HCT116 (cell line): ENCODE results near the gene TRHDE. TPM values are rescaled to one million over a fixed set of nuclear protein-coding genes. Genes with fewer than 3 reads are reported as not detected.

Source experiments
- ATAC-seq: fragments of 200-7000 bp; cut with Tn5 transposase; 2 replicates; pipeline ENCODE4 v1.9.1; 2020; ENCODE audit warnings: mild to moderate bottlenecking, moderate library complexity
- BruUV-seq: library from RNA; stranded (reverse); fragments of 400-500 nt; replicated peaks from 2 replicates; lab custom pipeline; 2021; lab: Mats Ljungman, UMichigan
- CTCF ChIA-PET: fragments of 300-600 bp; sonication (Branson Sonifier 250); formaldehyde crosslinking; loops from one replicate; lab custom pipeline; 2021; ENCODE audit warnings: antibody characterized with exemption; lab: Charles Lee
- POLR2A ChIA-PET: fragments of 300-600, 350-600 bp; sonication (Branson Sonifier 250); formaldehyde crosslinking; loops from one replicate; lab custom pipeline; 2021; ENCODE audit warnings: antibody characterized with exemption; lab: Charles Lee
- RAD21 ChIA-PET, 2 experiments: fragments of 300-600 bp; sonication (Branson Sonifier 250); formaldehyde crosslinking; loops; one replicate each; lab custom pipeline; 2023; ENCODE audit warnings: low total read pairs in 2 of 2; ENCODE audit not compliant: uncharacterized antibody in 2 of 2, unreplicated experiment in 2 of 2, low non-redundant PET in 1 of 2; lab: Charles Lee
- DNase-seq: peaks from one replicate; pipeline ENCODE4 v3.0.0-alpha.2; 2010; ENCODE audit warnings: low read depth, low spot score
- H2AFZ ChIP-seq: fragments of 200-600 bp; shearing (Covaris generic), sonication (generic); 2 replicates; pipeline ENCODE4 v1.6.1; 2017; ENCODE audit warnings: low read depth, mixed run types, mixed read lengths, antibody characterized with exemption, low read length; ENCODE audit not compliant: poor library complexity, severe bottlenecking
- H3K27ac ChIP-seq: 2 replicates; pipeline ENCODE4 v1.5.1; 2012; ENCODE audit warnings: low read depth, low read length
- H3K27me3 ChIP-seq: fragments of 200-600 bp; sonication (generic); 2 replicates; pipeline ENCODE4 v1.6.1; 2016; ENCODE audit warnings: mixed run types, low read length, mixed read lengths; ENCODE audit not compliant: insufficient read depth
- H3K36me3 ChIP-seq, 2 experiments: fragments of 200-500 bp in 1 of 2; fragments of 200-600 bp in 1 of 2; sonication (Bioruptor generic) in 1 of 2; sonication (generic) in 1 of 2; 2 replicates each; pipeline versions ENCODE4 v1.5.1 to v1.6.1; 2014 to 2016; ENCODE audit warnings: low read length in 2 of 2, inconsistent platforms in 1 of 2, mixed read lengths in 1 of 2, mixed run types in 1 of 2; ENCODE audit not compliant: insufficient read depth in 2 of 2, control insufficient read depth in 1 of 2
- H3K4me1 ChIP-seq, 2 experiments: fragments of 200-600 bp in 1 of 2; sonication (generic) in 1 of 2; 2 replicates each; pipeline versions ENCODE4 v1.5.1 to v1.6.1; 2012 to 2017; ENCODE audit warnings: low read length in 2 of 2, inconsistent platforms in 1 of 2, mild to moderate bottlenecking in 1 of 2, mixed read lengths in 1 of 2, mixed run types in 1 of 2, moderate library complexity in 1 of 2; ENCODE audit not compliant: insufficient read depth in 2 of 2, control insufficient read depth in 1 of 2
- H3K4me2 ChIP-seq: fragments of 200-600 bp; sonication (generic); 2 replicates; pipeline ENCODE4 v1.6.1; 2017; ENCODE audit warnings: mixed run types, low read length, mixed read lengths
- H3K4me3 ChIP-seq, 2 experiments: fragments of 200-600 bp in 1 of 2; sonication (generic) in 1 of 2; replicated peaks in 1 of 2; 2 replicates each; pipeline ENCODE4 v1.5.1; 2011 to 2016; ENCODE audit warnings: low read length in 2 of 2, control low read depth in 1 of 2, low read depth in 1 of 2, mild to moderate bottlenecking in 1 of 2, mixed read lengths in 1 of 2, mixed run types in 1 of 2
- H3K79me2 ChIP-seq: fragments of 200-600 bp; sonication (generic); 2 replicates; pipeline ENCODE4 v1.6.1; 2017; ENCODE audit warnings: mild to moderate bottlenecking, mixed run types, low read length, moderate library complexity, mixed read lengths; ENCODE audit not compliant: insufficient read depth
- H3K9ac ChIP-seq: fragments of 200-600 bp; sonication (generic); 2 replicates; pipeline ENCODE4 v1.6.1; 2016; ENCODE audit warnings: low read length, mixed read lengths
- H3K9me2 ChIP-seq: fragments of 200-600 bp; sonication (generic), shearing (Covaris generic); 2 replicates; pipeline ENCODE4 v1.6.1; 2017; ENCODE audit warnings: mixed run types, mild to moderate bottlenecking, moderate library complexity; ENCODE audit not compliant: insufficient read depth
- H3K9me3 ChIP-seq, 2 experiments: fragments of 200-500 bp in 1 of 2; fragments of 200-600 bp in 1 of 2; sonication (Bioruptor generic) in 1 of 2; sonication (generic) in 1 of 2; 2 replicates each; pipeline ENCODE4 v1.6.1; 2014 to 2017; ENCODE audit warnings: low read length in 2 of 2, mixed read lengths in 2 of 2, inconsistent platforms in 1 of 2, low read depth in 1 of 2, mild to moderate bottlenecking in 1 of 2, mixed run types in 1 of 2, moderate library complexity in 1 of 2; ENCODE audit not compliant: control insufficient read depth in 1 of 2, insufficient read depth in 1 of 2
- H4K20me1 ChIP-seq: fragments of 200-600 bp; sonication (generic), shearing (Covaris generic); 2 replicates; pipeline ENCODE4 v1.6.1; 2017; ENCODE audit warnings: mixed run types, mild to moderate bottlenecking, moderate library complexity; ENCODE audit not compliant: insufficient read depth
- ATF3 ChIP-seq: IDR thresholded peaks from 2 replicates; pipeline ENCODE4 v1.6.1; 2012
- CTCF ChIP-seq, 3 experiments: fragments of 200-600 bp in 1 of 3; sonication (generic) in 1 of 3; IDR thresholded peaks in 2 of 3; conservative IDR thresholded peaks in 1 of 3; 2 replicates each; pipeline ENCODE4 v1.5.1; 2012 to 2017; ENCODE audit warnings: low read depth in 2 of 3, low read length in 2 of 3, antibody characterized with exemption in 1 of 3, borderline replicate concordance in 1 of 3, control low read depth in 1 of 3, mild to moderate bottlenecking in 1 of 3, mixed read lengths in 1 of 3, mixed run types in 1 of 3, moderate library complexity in 1 of 3; ENCODE audit not compliant: insufficient read depth in 1 of 3
- EGR1 ChIP-seq: IDR thresholded peaks from 2 replicates; pipeline ENCODE4 v1.6.1; 2012; ENCODE audit warnings: low read depth
- ELF1 ChIP-seq: IDR thresholded peaks from 2 replicates; pipeline ENCODE4 v1.6.1; 2012; ENCODE audit warnings: low read depth, borderline replicate concordance
- EZH2phosphoT487 ChIP-seq: fragments of 200-600 bp; IDR thresholded peaks from 2 replicates; pipeline ENCODE4 v1.6.1; 2018; ENCODE audit warnings: antibody characterized with exemption, borderline replicate concordance
- FOSL1 ChIP-seq: IDR thresholded peaks from 2 replicates; pipeline ENCODE4 v1.6.1; 2012; ENCODE audit warnings: low read depth
- POLR2A ChIP-seq: IDR thresholded peaks from 2 replicates; pipeline ENCODE4 v1.7.0; 2011; ENCODE audit warnings: borderline replicate concordance; ENCODE audit not compliant: insufficient read depth, insufficient read length; ENCODE audit errors: extremely low read depth
- RAD21 ChIP-seq: IDR thresholded peaks from 2 replicates; pipeline ENCODE4 v1.6.1; 2012; ENCODE audit warnings: low read depth, mild to moderate bottlenecking
- SP1 ChIP-seq: IDR thresholded peaks from 2 replicates; pipeline ENCODE4 v1.6.1; 2012; ENCODE audit warnings: low read depth
- SRF ChIP-seq: IDR thresholded peaks from 2 replicates; pipeline ENCODE4 v1.6.1; 2012; ENCODE audit warnings: low read depth
- TCF7L2 ChIP-seq: IDR thresholded peaks from 2 replicates; pipeline ENCODE4 v1.7.0; 2011; ENCODE audit warnings: borderline replicate concordance, inconsistent platforms; ENCODE audit not compliant: insufficient read depth, insufficient read length; ENCODE audit errors: extremely low read depth
- YY1 ChIP-seq: IDR thresholded peaks from 2 replicates; pipeline ENCODE4 v1.6.1; 2011; ENCODE audit warnings: low read length, low read depth, moderate library complexity, mild to moderate bottlenecking; ENCODE audit not compliant: insufficient replicate concordance; ENCODE audit errors: extremely low read depth
- ZBTB33 ChIP-seq: IDR thresholded peaks from 2 replicates; pipeline ENCODE4 v1.6.1; 2011; ENCODE audit warnings: mild to moderate bottlenecking, low read length, moderate library complexity; ENCODE audit not compliant: insufficient replicate concordance; ENCODE audit errors: extremely low read depth
- intact Hi-C: fragments of 100-400 bp; cut with micrococcal nuclease; formaldehyde crosslinking; loops from 2 replicates; pipeline ENCODE4 v1.10.0; 2022
- total RNA-seq: library from RNA; stranded (reverse); gene quantifications from one replicate; pipeline ENCODE4 v1.2.1, GENCODE V29; 2021; ENCODE audit not compliant: unreplicated experiment
- TF ChIP-seq, protein P1 (sequence below): IDR thresholded peaks from 2 replicates; pipeline ENCODE4 v1.6.1; 2012

Gene TRHDE
- total RNA-seq, 1 experiment from 2014 or later = 2.9 TPM

GRCh38 chr12:72241552-72241951, 30.6 kb upstream of the TRHDE start:
- BruUV-seq = no TSS peak
- no peak overlapping the region for H3K4me2 ChIP-seq
- ChIA-PET RAD21 (no interaction called here), POLR2A (no interaction called here), CTCF (no interaction called here)
- no peak for TF ChIP-seq YY1
- TF ChIP-seq POLR2A = no peak
- TF ChIP-seq, protein P1, sequence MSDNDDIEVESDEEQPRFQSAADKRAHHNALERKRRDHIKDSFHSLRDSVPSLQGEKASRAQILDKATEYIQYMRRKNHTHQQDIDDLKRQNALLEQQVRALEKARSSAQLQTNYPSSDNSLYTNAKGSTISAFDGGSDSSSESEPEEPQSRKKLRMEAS = no peak
- TF ChIP-seq ATF3 = no peak
- no peak for TF ChIP-seq EZH2phosphoT487
- TF ChIP-seq SRF = no peak
- no peak for TF ChIP-seq RAD21
- no peak for TF ChIP-seq CTCF (IDR thresholded peaks at IDR 0.05 in 2 of 3, conservative IDR thresholded peaks at IDR 0.05 in 1 of 3; ENCODE audit: borderline replicate concordance in 1 of 3, insufficient read depth in 1 of 3, low read depth in 2 of 3, low read length in 2 of 3)
- TF ChIP-seq EGR1 = no peak
- no peak for TF ChIP-seq SP1
- TF ChIP-seq TCF7L2 = no peak
- no peak for TF ChIP-seq ELF1
- TF ChIP-seq FOSL1 = no peak
- no peak for TF ChIP-seq ZBTB33
- H3K9me3 ChIP-seq = no peaks in the 10 kb centered on the region
- no peak overlapping the region for H3K9ac ChIP-seq
- no peaks in the 10 kb centered on the region for H3K79me2 ChIP-seq
- no peak overlapping the region for H2AFZ ChIP-seq
- H3K27me3 ChIP-seq = no peaks in the 10 kb centered on the region
- DNase-seq (no peak), ATAC-seq (no peak)
- H4K20me1 ChIP-seq = no peaks in the 10 kb centered on the region
- no peaks in the 10 kb centered on the region for H3K4me1 ChIP-seq
- H3K9me2 ChIP-seq = no peaks in the 10 kb centered on the region
- no peaks in the 10 kb centered on the region for H3K36me3 ChIP-seq
- intact Hi-C loops = no loop called here
- H3K27ac ChIP-seq = no peak overlapping the region
- no peak overlapping the region for H3K4me3 ChIP-seq
